ENCODE data around the gene WDR64. TPM values are rescaled to one million over a fixed set of nuclear protein-coding genes. Genes with fewer than 3 reads are reported as not detected.

Gene WDR64
- polyA plus RNA-seq, 2 of the 4 experiments (the other 2 are of a cell fraction): not detected

DNA sequence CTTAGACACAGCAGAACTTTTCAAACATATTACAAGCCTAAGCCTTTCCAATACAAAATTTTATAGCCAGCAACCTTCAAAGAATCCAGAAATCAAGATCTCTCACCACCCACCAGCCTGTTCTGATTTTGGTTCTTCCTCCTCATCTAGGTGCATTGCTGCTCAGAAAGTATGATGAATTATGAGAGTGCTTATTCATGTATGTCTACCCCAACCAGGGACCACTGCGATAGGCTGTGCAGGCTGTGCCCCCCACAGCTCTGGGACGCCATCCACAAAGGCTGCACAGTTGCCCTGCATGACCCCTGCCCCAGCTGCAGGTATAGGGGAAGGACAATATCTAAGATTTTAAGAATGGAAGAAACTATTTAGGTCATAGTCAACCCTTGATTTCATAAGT lies 55.4 kb downstream of the WDR64 start:
- POLR2A ChIA-PET: no interaction called here
- peaks cover 34% of the 10 kb centered on the region for H3K4me1 ChIP-seq
- no peak for FAIRE-seq
- H3K4me2 ChIP-seq: peak overlapping the region; percentile 67
- no peak for TF ChIP-seq RARB (CRISPR knock-in tag; IDR thresholded peaks at IDR 0.05)
- 0 out of 5 replicates have a peak, but pooled peaks of 1 of the 2 experiments have one; percentile 0 for TF ChIP-seq JUN (IDR thresholded peaks at IDR 0.05)
- CTCF ChIA-PET: no interaction called here
- no peaks in the 10 kb centered on the region for H3K9me3 ChIP-seq
- DNase-seq (ENCODE audit: low read depth in 1 of 2, low spot score in 1 of 2): no peak
- no peak overlapping the region for H3K4me3 ChIP-seq
- ATAC-seq: peak in 1 of 2 experiments; percentile 37; a peak in 3 of 6 replicates
- 100% methylated on average over 2 of the region's 2 CpGs for WGBS (ENCODE audit: missing lambda C conversion rate)
- H3K27ac ChIP-seq: peak overlapping the region; percentile 36 to 75; a peak in 5 of 6 replicates

GRCh38 chr1:241711326-241711725 lies 59.2 kb downstream of the WDR64 start:
- no peak for ATAC-seq
- Histone ChIP-seq H3K9me3 (no peaks in the 10 kb centered on the region), H3K4me3 (no peak overlapping the region), H3K4me2 (no peak overlapping the region), H3K4me1 (peaks cover 21% of the 10 kb centered on the region), H3K27ac (no peak overlapping the region)
- no peak for TF ChIP-seq KDM1A (IDR thresholded peaks at IDR 0.05; ENCODE audit: low read depth)
- TF ChIP-seq CTCF (IDR thresholded peaks at IDR 0.05): no peak
- TF ChIP-seq ZC3H11A (IDR thresholded peaks at IDR 0.05): no peak
- TF ChIP-seq TP53 (CRISPR knock-in tag; IDR thresholded peaks at IDR 0.05): no peak
- ChIA-PET CTCF (no interaction called here), POLR2A (no interaction called here)
- no peak for FAIRE-seq
- WGBS (ENCODE audit: missing lambda C conversion rate): 96% methylated on average over 6 of the region's 6 CpGs
- no peak for DNase-seq (ENCODE audit: low read depth in 1 of 2, low spot score in 1 of 2)

DNA sequence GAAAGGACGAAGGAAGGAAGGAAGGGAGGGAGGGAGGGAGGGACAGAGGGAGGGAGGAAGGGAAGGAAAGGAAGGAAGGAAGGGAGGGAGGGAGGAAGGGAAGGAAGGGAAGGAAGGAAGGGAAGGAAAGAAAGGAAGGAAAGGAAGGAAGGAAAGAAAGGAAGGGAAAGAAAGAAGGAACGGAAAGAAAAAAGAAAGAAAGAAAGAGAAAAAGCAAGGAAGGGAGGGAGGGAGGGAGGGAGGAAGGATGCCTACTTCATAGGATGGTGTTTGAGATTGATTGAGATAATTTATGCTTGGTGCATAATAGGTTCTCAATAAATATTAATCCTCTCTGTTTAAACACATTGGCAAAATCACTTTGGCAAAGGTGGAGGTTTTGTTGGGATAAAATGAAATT lies 61.2 kb downstream of the WDR64 start:
- Histone ChIP-seq H3K4me2 (no peak overlapping the region), H3K4me3 (no peak overlapping the region), H3K4me1 (peaks cover 4% of the 10 kb centered on the region; the same call in 2 of the 3 replicates), H3K9me3 (no peaks in the 10 kb centered on the region), H3K27ac (no peak overlapping the region)
- WGBS (ENCODE audit: missing lambda C conversion rate): 62% methylated on average over 2 of the region's 2 CpGs
- FAIRE-seq: no peak
- no peak for TF ChIP-seq MAFK (IDR thresholded peaks at IDR 0.05; ENCODE audit: partially characterized antibody)
- TF ChIP-seq EHF (CRISPR knock-in tag; IDR thresholded peaks at IDR 0.05): no peak
- no peak for TF ChIP-seq POLR2AphosphoS2 (conservative IDR thresholded peaks at IDR 0.05; ENCODE audit: low read length)
- no peak for TF ChIP-seq NPAS2 (CRISPR knock-in tag; IDR thresholded peaks at IDR 0.05; ENCODE audit: borderline replicate concordance)
- no peak for TF ChIP-seq KDM1A (IDR thresholded peaks at IDR 0.05; ENCODE audit: low read depth)
- no peak for TF ChIP-seq FOXS1 (CRISPR knock-in tag; IDR thresholded peaks at IDR 0.05)
- TF ChIP-seq HES2 (IDR thresholded peaks at IDR 0.05): no peak
- no peak for TF ChIP-seq ZFP36 (IDR thresholded peaks at IDR 0.05; ENCODE audit: borderline replicate concordance, partially characterized antibody)
- no peak for TF ChIP-seq JUN (IDR thresholded peaks at IDR 0.05)
- CTCF ChIA-PET: no interaction called here
- POLR2A ChIA-PET: no interaction called here
- no peak for ATAC-seq
- no peak for DNase-seq (ENCODE audit: low read depth in 1 of 2, low spot score in 1 of 2)

GRCh38 chr1:241714321-241715218 lies 62.5 kb downstream of the WDR64 start:
- TF ChIP-seq ESRRA (IDR thresholded peaks at IDR 0.05; ENCODE audit: borderline replicate concordance, low read length) (no peak), EHMT2 (IDR thresholded peaks at IDR 0.05; ENCODE audit: low read depth) (no peak), NR3C1 (IDR thresholded peaks at IDR 0.05) (no peak), ZC3H11A (IDR thresholded peaks at IDR 0.05) (no peak), EHF (CRISPR knock-in tag; IDR thresholded peaks at IDR 0.05) (no peak), KDM1A (IDR thresholded peaks at IDR 0.05; ENCODE audit: low read depth) (no peak), HDAC2 (IDR thresholded peaks at IDR 0.05) (no peak), BHLHE40 (IDR thresholded peaks at IDR 0.05; ENCODE audit: low read depth, low read length) (no peak), CBX8 (IDR thresholded peaks at IDR 0.05) (no peak)
- Histone ChIP-seq H3K9me3 (no peaks in the 10 kb centered on the region), H3K4me1 (peaks cover 3% of the 10 kb centered on the region; the same call in 1 of the 3 replicates), H3K4me3 (no peak overlapping the region), H3K4me2 (no peak overlapping the region), H3K27ac (no peak overlapping the region)
- ChIA-PET POLR2A (no interaction called here), CTCF (no interaction called here)
- ATAC-seq (no peak), FAIRE-seq (no peak), DNase-seq (ENCODE audit: low read depth in 1 of 2, low spot score in 1 of 2) (no peak)
- WGBS (ENCODE audit: missing lambda C conversion rate): 94% methylated on average over 2 of the region's 2 CpGs

Data from A549 (cell line).